Peyer's patch (tissue), 4 donors: ENCODE results near the gene THBS1. TPM values are rescaled to one million over a fixed set of nuclear protein-coding genes. Genes with fewer than 3 reads are reported as not detected.

Source experiments
- DNase-seq, 3 donors: peaks; one replicate each; pipeline ENCODE4 v3.0.0-alpha.2; 2017 to 2019
- H3K27ac ChIP-seq, 4 donors: fragments of 200-600 bp; sonication (generic); one replicate each; pipeline ENCODE4 v1.5.1; 2016 to 2019
- H3K27me3 ChIP-seq, 2 donors: fragments of 200-600 bp; sonication (generic); one replicate each; pipeline ENCODE4 v1.5.1; 2019
- H3K36me3 ChIP-seq, 3 donors: fragments of 200-600 bp; sonication (generic); one replicate each; pipeline ENCODE4 v1.5.1; 2016 to 2019
- H3K4me1 ChIP-seq, 4 donors: fragments of 200-600 bp; sonication (generic); one replicate each; pipeline ENCODE4 v1.5.1; 2016 to 2019
- H3K4me3 ChIP-seq, 4 donors: fragments of 200-600 bp; sonication (generic); 1 replicate in 3 of 4; 2 replicates in 1 of 4; pipeline ENCODE4 v1.5.1; 2016 to 2019; ENCODE audit warnings: mild to moderate bottlenecking in 1 of 4
- H3K9me3 ChIP-seq, 4 donors: fragments of 200-600 bp; sonication (generic); one replicate each; pipeline ENCODE4 v1.5.1; 2016 to 2019; ENCODE audit warnings: mild to moderate bottlenecking in 1 of 4
- POLR2A ChIP-seq, 2 donors: fragments of 450-650 bp; IDR thresholded peaks; one replicate each; pipeline ENCODE4 v1.5.1; 2017; ENCODE audit warnings: antibody characterized with exemption in 2 of 2, mild to moderate bottlenecking in 2 of 2, moderate library complexity in 2 of 2
- total RNA-seq, 4 donors: library from RNA; depleted of rRNA; stranded (reverse); fragments of >200 nt; gene quantifications; one replicate each; pipeline ENCODE4 v1.1.0, GENCODE V29; 2016
- TF ChIP-seq, protein P1 (sequence below), 6 experiments: fragments of 450-650 bp in 4 of 6; fragments of 200-600 bp in 2 of 6; sonication (generic) in 1 of 6; IDR thresholded peaks; one replicate each; pipeline ENCODE4 v1.5.1; 2017 to 2019; ENCODE audit warnings: antibody characterized with exemption in 6 of 6, mild to moderate bottlenecking in 3 of 6, moderate library complexity in 1 of 6

Gene THBS1
- total RNA-seq, 4 donors from 2014 or later = 68.7 to 784 (median 139) TPM

DNA sequence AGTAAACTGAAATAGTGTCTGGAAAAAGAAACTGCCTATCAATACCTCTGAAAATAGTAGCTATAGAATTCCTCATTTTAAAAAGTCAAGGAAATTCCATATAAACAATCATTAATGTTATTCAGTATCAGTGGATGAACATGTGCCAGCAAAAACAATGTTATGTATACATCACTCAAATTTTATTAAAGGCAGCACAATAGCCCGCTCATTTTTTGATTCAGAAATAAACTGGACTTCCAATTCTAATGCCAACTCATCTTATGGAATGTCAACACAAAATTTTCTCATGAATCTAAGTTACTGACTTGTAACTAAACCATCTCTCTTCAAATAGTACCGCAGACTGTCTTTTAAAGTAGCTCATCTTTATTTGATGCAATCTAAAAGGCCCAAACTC, 19.0 kb downstream of the THBS1 start:
- H3K9me3 ChIP-seq = no peaks in the 10 kb centered on the region
- peaks cover 0 to 21% (median 0%) of the 10 kb centered on the region in 4 donors for H3K4me1 ChIP-seq
- H3K27me3 ChIP-seq = no peaks in the 10 kb centered on the region
- peaks cover 0 to 12% (median 0%) of the 10 kb centered on the region in 3 donors for H3K36me3 ChIP-seq
- TF ChIP-seq, protein P1, sequence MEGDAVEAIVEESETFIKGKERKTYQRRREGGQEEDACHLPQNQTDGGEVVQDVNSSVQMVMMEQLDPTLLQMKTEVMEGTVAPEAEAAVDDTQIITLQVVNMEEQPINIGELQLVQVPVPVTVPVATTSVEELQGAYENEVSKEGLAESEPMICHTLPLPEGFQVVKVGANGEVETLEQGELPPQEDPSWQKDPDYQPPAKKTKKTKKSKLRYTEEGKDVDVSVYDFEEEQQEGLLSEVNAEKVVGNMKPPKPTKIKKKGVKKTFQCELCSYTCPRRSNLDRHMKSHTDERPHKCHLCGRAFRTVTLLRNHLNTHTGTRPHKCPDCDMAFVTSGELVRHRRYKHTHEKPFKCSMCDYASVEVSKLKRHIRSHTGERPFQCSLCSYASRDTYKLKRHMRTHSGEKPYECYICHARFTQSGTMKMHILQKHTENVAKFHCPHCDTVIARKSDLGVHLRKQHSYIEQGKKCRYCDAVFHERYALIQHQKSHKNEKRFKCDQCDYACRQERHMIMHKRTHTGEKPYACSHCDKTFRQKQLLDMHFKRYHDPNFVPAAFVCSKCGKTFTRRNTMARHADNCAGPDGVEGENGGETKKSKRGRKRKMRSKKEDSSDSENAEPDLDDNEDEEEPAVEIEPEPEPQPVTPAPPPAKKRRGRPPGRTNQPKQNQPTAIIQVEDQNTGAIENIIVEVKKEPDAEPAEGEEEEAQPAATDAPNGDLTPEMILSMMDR (IDR thresholded peaks at IDR 0.05) = no peak
- TF ChIP-seq POLR2A (IDR thresholded peaks at IDR 0.05) = no peak
- H3K4me3 ChIP-seq = no peak overlapping the region
- DNase-seq = no peak
- no peak overlapping the region for H3K27ac ChIP-seq

DNA sequence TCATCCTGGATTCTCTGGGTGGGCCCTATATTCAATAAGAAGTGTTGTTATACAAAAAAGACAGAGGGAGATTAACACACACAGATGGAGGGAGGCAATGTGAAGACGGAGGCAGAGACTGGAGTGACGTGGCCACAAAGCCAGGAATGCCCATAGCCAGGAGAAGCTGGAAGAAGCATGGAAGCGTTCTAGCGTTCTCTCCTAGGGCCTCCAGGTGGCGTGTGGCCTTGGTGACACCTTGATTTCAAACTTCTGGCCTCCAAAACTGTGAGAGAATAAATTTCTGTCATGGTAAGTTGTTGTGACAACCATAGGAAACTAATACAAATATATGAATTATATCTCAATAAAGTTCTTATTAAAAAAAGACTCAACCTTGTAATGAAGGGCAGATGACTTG, 21.3 kb downstream of the THBS1 start:
- no peaks in the 10 kb centered on the region for H3K9me3 ChIP-seq
- no peak overlapping the region for H3K4me3 ChIP-seq
- no peak for TF ChIP-seq POLR2A (IDR thresholded peaks at IDR 0.05)
- TF ChIP-seq, protein P1 (IDR thresholded peaks at IDR 0.05) = no peak
- no peaks in the 10 kb centered on the region for H3K36me3 ChIP-seq
- no peak overlapping the region for H3K27ac ChIP-seq
- H3K4me1 ChIP-seq = peaks cover 0 to 6% (median 0%) of the 10 kb centered on the region in 4 donors
- no peaks in the 10 kb centered on the region for H3K27me3 ChIP-seq
- DNase-seq = no peak

DNA sequence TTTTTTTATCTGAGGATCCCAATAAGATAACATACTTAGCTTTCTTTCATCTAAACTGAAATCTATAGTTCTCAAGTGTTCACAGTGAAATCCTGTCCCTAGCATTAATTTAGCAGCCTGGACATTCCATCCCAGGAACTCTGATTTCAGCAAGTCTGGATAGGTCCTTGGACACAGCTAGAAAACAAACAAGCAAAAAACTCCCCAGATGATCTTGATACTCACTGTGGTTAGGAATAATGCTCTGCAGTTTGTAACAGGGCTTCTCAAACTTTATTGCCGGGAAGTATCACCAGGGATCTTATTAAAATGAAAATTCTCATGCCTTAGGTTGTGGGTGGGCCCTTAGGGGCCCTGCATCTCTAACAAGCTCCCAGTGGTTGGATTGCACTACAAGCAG, 24.3 kb downstream of the THBS1 start:
- peaks cover 0 to 4% (median 0%) of the 10 kb centered on the region in 4 donors for H3K9me3 ChIP-seq
- no peaks in the 10 kb centered on the region for H3K36me3 ChIP-seq
- H3K27ac ChIP-seq = no peak overlapping the region
- H3K4me1 ChIP-seq = no peaks in the 10 kb centered on the region
- no peak for DNase-seq
- no peak for TF ChIP-seq POLR2A (IDR thresholded peaks at IDR 0.05)
- TF ChIP-seq, protein P1 (IDR thresholded peaks at IDR 0.05) = no peak
- H3K4me3 ChIP-seq = no peak overlapping the region
- H3K27me3 ChIP-seq = no peaks in the 10 kb centered on the region

DNA sequence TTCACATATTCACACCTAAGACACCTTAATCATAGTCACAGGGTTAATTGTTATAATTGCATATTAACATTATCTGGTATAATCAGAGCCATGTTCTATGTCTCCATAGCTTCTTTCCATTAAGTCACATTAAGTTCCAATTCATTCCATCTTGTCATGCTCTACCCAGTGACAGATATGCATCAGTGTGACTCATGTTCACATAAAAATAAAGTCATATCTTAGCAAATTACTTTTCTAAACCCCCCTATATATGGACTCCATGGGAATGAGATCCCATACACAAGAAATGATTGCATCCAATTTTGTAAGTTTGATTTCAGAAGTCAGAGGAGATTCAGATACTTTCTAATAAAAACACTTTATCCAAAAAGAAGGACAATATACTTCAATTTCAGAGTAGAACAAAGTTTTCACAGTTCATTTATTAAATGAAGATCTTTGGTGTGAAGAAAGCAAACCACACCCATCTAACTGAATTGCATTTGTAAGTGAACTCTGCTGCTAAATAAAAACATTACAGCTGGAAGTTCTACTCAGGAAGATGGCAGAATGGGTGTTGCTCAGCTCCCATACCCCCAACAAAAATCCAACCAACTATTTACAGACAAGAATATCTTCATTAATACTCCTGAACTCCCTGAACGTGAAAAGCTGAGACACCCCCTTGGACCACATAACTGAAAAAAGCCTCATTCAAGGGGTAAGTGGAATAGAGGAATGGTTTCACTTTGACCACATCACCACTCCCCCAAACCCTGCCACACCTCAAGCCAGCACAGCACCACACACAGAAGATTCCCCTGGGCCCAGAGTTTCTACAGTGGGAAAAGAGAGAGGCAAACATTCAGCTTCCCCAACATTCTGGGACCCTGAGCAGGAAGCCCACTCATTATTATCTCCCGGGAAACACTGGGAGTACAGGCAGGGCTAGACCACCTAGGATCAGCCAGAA, 27.6 kb downstream of the THBS1 start:
- no peak overlapping the region for H3K27ac ChIP-seq
- no peaks in the 10 kb centered on the region for H3K4me1 ChIP-seq
- no peak overlapping the region for H3K4me3 ChIP-seq
- peaks cover 0 to 19% (median 0%) of the 10 kb centered on the region in 4 donors for H3K9me3 ChIP-seq
- no peak for DNase-seq
- H3K36me3 ChIP-seq = no peaks in the 10 kb centered on the region
- TF ChIP-seq POLR2A (IDR thresholded peaks at IDR 0.05) = no peak
- TF ChIP-seq, protein P1 (IDR thresholded peaks at IDR 0.05) = no peak
- H3K27me3 ChIP-seq = no peaks in the 10 kb centered on the region

DNA sequence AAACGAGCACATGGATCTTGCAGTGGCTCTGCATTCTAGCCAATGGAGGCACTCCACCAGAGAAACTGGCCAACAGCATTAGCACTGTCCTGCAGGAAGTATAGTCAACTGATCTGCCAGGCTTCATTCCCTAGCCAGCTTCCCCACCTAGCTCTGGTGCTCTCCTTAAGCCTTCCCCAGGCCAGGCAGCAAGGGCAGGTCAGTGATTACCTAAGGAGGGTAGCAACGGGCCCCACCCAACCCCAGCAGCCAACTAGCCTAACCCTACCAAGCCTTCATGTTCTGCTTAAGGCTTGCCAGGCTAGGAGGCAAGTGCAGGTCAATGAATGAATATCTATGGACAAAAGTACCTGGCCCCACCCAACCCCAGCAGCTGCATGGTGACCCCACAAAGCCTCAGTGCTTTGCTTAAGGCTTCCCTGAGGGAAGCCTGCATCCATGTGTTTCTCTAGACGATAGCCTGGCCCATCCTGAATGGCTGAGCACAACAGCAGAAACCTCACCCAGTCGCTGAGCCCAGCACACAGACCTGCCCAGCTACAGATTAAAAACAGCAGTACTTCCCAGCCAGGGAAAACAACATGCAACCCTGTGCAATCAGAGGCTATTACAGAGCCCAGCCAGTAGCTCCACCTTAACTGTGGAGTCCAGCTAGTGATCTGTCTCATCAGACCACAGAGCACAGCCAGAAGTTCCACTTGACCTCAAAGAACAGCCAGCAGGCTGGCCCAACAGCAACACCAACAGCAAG, 28.5 kb downstream of the THBS1 start:
- no peaks in the 10 kb centered on the region for H3K4me1 ChIP-seq
- no peaks in the 10 kb centered on the region for H3K36me3 ChIP-seq
- H3K27me3 ChIP-seq = no peaks in the 10 kb centered on the region
- TF ChIP-seq, protein P1 (IDR thresholded peaks at IDR 0.05) = no peak
- no peak for TF ChIP-seq POLR2A (IDR thresholded peaks at IDR 0.05)
- DNase-seq = no peak
- no peak overlapping the region for H3K4me3 ChIP-seq
- peaks cover 0 to 19% (median 0%) of the 10 kb centered on the region in 4 donors for H3K9me3 ChIP-seq
- no peak overlapping the region for H3K27ac ChIP-seq
